GM21390 (cell line): ENCODE results near the gene SLC17A2.

Experiments used
- ATAC-seq: cut with Tn5 transposase; IDR thresholded peaks from one replicate; pipeline ENCODE4 v1.9.1; 2021; ENCODE audit not compliant: unreplicated experiment

Gene SLC17A2

DNA sequence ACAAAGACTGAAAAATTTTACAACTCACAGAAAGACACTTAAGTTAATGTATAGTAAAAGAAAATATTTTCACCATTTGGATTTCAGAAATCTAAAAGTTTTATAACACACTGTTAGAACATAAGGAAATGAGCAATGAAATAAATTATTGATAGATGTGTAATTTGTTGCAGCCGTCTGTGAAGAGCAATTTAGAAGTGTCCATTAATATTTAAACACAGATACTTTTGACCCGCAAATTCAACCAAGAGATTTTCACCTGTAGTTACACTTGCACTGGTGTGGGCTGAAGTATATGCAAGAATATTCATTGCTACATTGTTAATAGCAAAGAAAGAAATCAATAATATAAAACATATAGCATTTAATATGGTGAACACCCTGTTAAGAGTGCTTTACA, 41.9 kb downstream of the SLC17A2 start:
- ATAC-seq = no peak

DNA sequence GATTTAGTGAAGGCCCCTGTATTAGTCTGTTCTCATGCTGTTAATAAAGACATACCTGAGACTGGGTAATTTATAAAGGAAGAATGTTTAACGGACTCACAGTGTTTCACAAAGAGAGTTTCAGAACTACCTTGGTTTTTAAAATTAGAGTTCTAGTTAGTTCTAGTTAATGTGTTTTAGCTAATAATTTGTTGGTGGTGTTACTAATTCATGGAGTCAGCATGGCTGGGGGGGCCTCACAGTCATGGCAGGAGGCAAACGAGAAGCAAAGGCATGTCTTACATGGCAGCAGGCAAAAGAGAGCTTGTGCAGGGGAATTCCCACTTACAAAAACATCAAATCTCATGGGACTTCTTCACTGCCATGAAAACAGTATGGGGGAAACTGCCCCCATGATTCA, 44.4 kb downstream of the SLC17A2 start:
- no peak for ATAC-seq

DNA sequence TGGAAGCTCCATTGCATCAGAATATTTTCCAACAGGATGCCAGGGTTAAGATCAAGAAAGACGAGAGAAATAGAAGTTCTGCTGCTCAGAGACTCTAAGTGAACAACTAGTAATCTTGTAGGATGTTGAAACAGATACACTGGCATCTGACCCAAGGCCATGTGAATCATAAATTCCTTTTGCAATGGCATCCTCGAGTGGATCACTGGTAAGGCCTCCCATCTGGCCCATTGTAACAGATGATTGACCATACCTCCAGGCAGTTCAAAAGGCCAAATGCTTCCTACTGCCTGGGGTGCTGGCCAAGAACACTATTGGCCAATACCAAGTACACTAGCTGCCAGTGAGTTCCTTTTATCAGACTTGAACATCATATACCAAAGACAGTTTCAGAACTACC, 46.5 kb downstream of the SLC17A2 start:
- no peak for ATAC-seq

DNA sequence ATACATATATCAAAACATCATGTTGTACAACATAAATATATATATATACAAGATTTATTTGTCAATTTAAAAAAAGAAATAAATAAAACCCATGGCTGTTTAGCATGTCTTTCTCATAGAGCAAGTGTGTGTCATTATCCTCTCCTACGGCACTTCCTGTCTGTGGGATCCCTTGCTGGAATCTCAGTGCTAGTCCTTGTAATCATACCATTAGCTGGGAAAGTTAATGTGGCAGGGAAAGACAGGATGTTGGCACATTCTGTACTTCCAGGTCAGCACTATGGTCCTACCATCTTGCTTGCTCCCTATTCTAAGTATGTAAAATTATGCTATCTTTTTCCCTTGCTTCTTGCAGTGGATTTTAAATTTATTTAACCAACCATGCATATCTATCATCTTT, 47.0 kb downstream of the SLC17A2 start:
- no peak for ATAC-seq

DNA sequence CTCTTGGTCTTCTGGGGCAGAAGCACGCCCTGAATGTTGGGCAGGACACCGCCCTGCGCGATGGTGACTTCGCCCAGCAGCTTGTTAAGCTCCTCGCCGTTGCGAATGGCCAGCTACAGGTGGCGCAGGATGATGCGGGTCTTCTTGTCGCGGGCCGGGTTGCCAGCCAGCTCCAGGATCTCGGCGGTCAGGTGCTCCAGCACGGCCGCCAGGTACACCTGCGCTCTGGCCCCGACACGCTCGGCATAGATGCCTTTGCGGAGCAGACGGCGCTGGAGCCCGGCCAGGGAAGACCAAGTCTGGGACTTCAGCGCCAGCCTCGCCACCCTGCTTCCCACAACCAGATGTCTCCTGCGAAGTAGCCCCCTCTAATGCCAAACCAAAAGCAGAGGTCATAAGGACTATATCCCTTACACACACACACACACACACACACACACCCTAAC, 48.4 kb downstream of the SLC17A2 start:
- no peak for ATAC-seq

DNA sequence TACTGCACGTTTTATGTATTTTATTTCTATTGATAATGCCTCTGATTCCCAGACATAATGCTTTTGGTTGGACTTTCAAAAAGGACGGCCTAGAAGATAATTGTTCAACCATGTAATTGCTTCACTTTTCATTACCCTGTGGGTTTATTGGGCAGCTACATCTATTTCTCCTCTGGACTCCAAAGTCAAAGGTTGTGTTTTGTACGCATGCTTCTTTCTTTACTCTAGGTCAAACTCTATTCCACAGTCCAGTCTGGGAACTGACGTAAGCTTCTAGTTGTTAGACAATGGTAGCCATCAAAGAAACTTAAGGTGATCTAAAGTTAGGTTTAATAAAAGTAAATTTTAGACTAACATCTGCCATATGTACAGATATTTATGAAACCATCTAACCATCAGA, 49.9 kb downstream of the SLC17A2 start:
- ATAC-seq = no peak

DNA sequence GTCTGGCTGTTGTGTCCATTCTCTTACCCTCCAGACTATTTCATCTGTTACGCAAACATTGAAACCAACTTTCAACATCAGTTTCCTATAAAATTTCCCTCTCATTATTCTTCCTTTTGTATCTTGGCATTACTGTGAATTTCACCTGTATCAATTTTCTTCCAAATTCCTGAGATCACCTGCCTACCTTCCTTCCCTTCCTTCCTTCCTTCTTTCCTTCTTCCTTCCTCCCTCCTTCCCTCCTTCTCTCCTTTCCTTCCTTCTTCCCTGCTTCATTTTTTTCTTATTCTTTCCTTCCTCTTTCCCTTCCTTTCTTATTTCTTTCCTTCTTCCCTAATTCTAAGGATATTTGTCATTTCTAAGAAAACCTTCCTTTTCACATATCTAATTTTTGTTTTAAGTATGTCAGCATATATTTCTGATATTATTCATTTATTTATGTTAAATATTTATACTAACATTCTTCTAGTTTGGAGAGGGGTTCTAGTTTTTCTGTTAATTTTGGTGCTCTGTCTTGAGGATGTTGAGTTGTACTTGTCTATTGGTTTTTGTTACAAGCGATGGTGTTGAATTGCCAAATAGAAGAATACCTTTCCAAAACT, 51.7 kb downstream of the SLC17A2 start:
- ATAC-seq = no peak

GRCh38 chr6:25875926-25876602, 54.4 kb downstream of the SLC17A2 start:
- no peak for ATAC-seq

GRCh38 chr6:25875563-25875905, 55.0 kb downstream of the SLC17A2 start:
- ATAC-seq = no peak

- no peak for ATAC-seq
Measured at GRCh38 chr6:25874822-25875562, 55.5 kb downstream of the SLC17A2 start.

- no peak for ATAC-seq
Measured at GRCh38 chr6:25874118-25874517, 56.4 kb downstream of the SLC17A2 start, which contains the start of gene SLC17A3. Gene SLC17A3, minus strand, starts transcription at chr6:25874243. Its CDS starts 5,856 bp downstream, at chr6:25868387.

DNA sequence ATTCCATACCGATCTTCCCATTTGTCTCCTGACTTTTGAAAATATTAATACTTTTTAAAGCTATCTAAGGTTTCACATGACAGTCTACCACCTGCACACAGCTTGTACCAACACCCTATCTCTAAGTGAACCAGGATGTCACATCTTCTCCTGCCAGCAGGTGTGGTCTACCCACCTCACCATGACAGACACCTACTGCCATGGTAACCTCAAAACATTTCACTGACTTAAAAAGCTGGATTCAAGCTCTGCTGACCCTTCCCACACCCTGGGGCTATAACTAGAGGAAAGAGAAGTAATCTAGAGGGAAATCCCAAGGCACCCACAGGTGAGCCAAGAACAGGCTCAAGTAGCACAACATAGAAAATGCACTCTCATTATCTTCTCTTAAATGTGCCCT, 57.7 kb downstream of the SLC17A2 start:
- ATAC-seq = no peak

GRCh38 chr6:25869840-25870239, 60.7 kb downstream of the SLC17A2 start:
- ATAC-seq = no peak

DNA sequence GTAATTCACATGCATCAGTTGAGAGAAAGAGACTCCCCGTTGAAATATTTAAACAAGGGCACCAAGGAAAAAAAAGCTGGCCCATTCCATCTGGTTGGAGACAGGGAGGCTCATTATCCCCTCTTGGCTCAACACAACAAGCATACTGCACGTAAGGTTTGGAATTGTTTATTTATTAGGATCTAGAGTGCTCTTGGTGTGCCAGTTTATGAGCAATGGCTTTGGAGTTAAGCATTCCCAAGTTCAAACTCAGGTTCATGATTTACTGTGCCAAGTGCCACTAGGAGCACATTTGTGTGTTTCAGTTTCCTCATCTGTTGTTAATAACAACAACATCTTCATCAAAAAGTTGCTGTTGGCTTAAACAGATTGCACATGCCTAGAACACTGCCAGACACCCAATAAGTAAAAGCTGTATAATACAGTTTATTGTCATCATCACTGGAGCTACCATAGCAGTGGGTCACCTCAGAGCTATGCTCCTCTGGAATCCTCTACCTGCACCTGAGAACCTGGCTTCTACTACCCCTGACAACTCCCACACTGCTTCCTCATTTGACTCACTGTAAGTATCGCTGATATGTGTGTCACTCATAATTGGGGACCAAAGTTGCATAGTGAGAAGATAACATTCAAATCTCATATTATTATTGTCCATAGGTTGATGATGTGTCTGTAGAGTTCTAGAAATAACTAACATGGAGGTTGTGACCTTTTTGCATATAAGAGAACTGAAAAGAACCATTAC, 61.9 kb downstream of the SLC17A2 start:
- ATAC-seq = no peak

GRCh38 chr6:25866011-25866410, 64.5 kb downstream of the SLC17A2 start:
- no peak for ATAC-seq

DNA sequence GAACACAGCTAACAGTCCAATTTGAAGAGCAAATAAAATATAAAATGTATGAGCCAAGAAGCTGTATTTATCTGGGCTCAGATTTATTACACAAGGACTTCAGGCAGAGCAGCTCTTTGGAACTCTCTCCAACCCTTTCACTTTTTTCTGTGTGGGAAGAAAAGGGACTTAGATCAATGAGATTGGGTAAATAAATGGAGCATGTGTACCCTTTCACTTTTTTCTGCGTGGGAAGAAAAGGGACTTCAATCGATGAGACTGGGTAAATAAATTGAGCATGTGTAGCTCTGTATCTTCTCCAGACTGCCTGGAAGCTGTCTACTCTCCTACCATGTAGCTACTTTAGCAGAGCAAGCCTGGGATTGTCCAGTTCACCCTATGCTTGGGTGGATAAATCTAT, 67.1 kb downstream of the SLC17A2 start:
- ATAC-seq = no peak
